CD14-positive monocyte (primary cell): ENCODE measurements around the gene ZFHX2. TPM values are rescaled to one million over a fixed set of nuclear protein-coding genes. Genes with fewer than 3 reads are reported as not detected.

Experiments used
- DNase-seq, 3 donors: peaks; one replicate each; pipeline ENCODE4 v3.0.0-alpha.2; 2011 to 2022
- H2AFZ ChIP-seq: 2 replicates; pipeline ENCODE4 v1.6.0; 2012; ENCODE audit warnings: mild to moderate bottlenecking, low read depth, low read length, inconsistent platforms; ENCODE audit not compliant: insufficient read depth, poor library complexity, severe bottlenecking
- H3K27ac ChIP-seq, 2 donors: 1 replicate in 1 of 2; 2 replicates in 1 of 2; pipeline ENCODE4 v1.5.1; 2012 to 2013; ENCODE audit warnings: low read length in 2 of 2, control low read depth in 1 of 2, inconsistent platforms in 1 of 2, low read depth in 1 of 2, mild to moderate bottlenecking in 1 of 2
- H3K27me3 ChIP-seq, 2 donors: one replicate each; pipeline versions ENCODE4 v1.6.0 to v1.6.1; 2011 to 2013; ENCODE audit warnings: low read length in 2 of 2; ENCODE audit not compliant: control insufficient read depth in 2 of 2, insufficient read depth in 2 of 2
- H3K36me3 ChIP-seq, 2 donors: replicated peaks in 1 of 2; 1 replicate in 1 of 2; 2 replicates in 1 of 2; pipeline versions ENCODE4 v1.5.1 to v1.6.1; 2012 to 2013; ENCODE audit warnings: low read length in 2 of 2, control low read depth in 1 of 2, inconsistent platforms in 1 of 2, mild to moderate bottlenecking in 1 of 2; ENCODE audit not compliant: insufficient read depth in 2 of 2, control insufficient read depth in 1 of 2
- H3K4me1 ChIP-seq, 2 donors: 1 replicate in 1 of 2; 2 replicates in 1 of 2; pipeline versions ENCODE4 v1.5.1 to v1.6.1; 2012 to 2013; ENCODE audit warnings: low read length in 2 of 2, control low read depth in 1 of 2, inconsistent platforms in 1 of 2, mild to moderate bottlenecking in 1 of 2, moderate library complexity in 1 of 2; ENCODE audit not compliant: insufficient read depth in 2 of 2, control insufficient read depth in 1 of 2
- H3K4me2 ChIP-seq: replicated peaks from 2 replicates; pipeline ENCODE3; 2012; ENCODE audit warnings: low read length, moderate library complexity, mild to moderate bottlenecking; ENCODE audit not compliant: poor library complexity, severe bottlenecking; ENCODE audit errors: extremely low read depth
- H3K4me3 ChIP-seq, 3 experiments: fragments of 200-600 bp in 1 of 3; sonication (generic) in 1 of 3; replicated peaks in 1 of 3; 1 replicate in 2 of 3; 2 replicates in 1 of 3; pipeline ENCODE4 v1.5.1; 2011 to 2013; ENCODE audit warnings: low read length in 3 of 3, mild to moderate bottlenecking in 3 of 3, control low read depth in 2 of 3, low read depth in 2 of 3, inconsistent platforms in 1 of 3, moderate library complexity in 1 of 3
- H3K79me2 ChIP-seq: 2 replicates; pipeline ENCODE4 v1.6.0; 2012; ENCODE audit warnings: mild to moderate bottlenecking, control low read depth, inconsistent platforms, low read length, moderate library complexity; ENCODE audit not compliant: insufficient read depth
- H3K9ac ChIP-seq: 2 replicates; pipeline ENCODE4 v1.6.0; 2017; ENCODE audit warnings: low read length, mild to moderate bottlenecking; ENCODE audit not compliant: insufficient read depth, poor library complexity, severe bottlenecking
- H3K9me3 ChIP-seq, 2 donors: replicated peaks in 1 of 2; 1 replicate in 1 of 2; 2 replicates in 1 of 2; pipeline versions ENCODE4 v1.5.1 to v1.6.1; 2012 to 2013; ENCODE audit warnings: low read length in 2 of 2, control low read depth in 1 of 2; ENCODE audit not compliant: control insufficient read depth in 1 of 2, insufficient read depth in 1 of 2
- H4K20me1 ChIP-seq: 2 replicates; pipeline ENCODE4 v1.6.0; 2012; ENCODE audit warnings: mild to moderate bottlenecking, low read length, control low read depth, moderate library complexity; ENCODE audit not compliant: insufficient read depth
- H3K27ac Mint-ChIP-seq, 7 donors: one replicate each; pipeline ENCODE4 v1.8.0; 2020; ENCODE audit warnings: mild to moderate bottlenecking in 7 of 7, mixed read lengths in 7 of 7, moderate library complexity in 6 of 7, inconsistent platforms in 2 of 7
- H3K27me3 Mint-ChIP-seq, 3 donors: one replicate each; pipeline ENCODE4 v1.8.0; 2021 to 2022; ENCODE audit warnings: low read depth in 3 of 3, mild to moderate bottlenecking in 3 of 3, mixed read lengths in 3 of 3, moderate library complexity in 3 of 3, inconsistent platforms in 1 of 3
- H3K36me3 Mint-ChIP-seq, 2 donors: one replicate each; pipeline ENCODE4 v1.8.0; 2020; ENCODE audit warnings: mixed read lengths in 2 of 2, inconsistent platforms in 1 of 2, mild to moderate bottlenecking in 1 of 2
- H3K4me1 Mint-ChIP-seq: one replicate; pipeline ENCODE4 v1.8.0; 2020; ENCODE audit warnings: mild to moderate bottlenecking, mixed read lengths
- H3K4me3 Mint-ChIP-seq, 2 donors: one replicate each; pipeline ENCODE4 v1.8.0; 2020; ENCODE audit warnings: mild to moderate bottlenecking in 2 of 2, mixed read lengths in 2 of 2, moderate library complexity in 1 of 2
- H3K9me3 Mint-ChIP-seq, 7 donors: one replicate each; pipeline ENCODE4 v1.8.0; 2020 to 2022; ENCODE audit warnings: mixed read lengths in 7 of 7, mild to moderate bottlenecking in 6 of 7, moderate library complexity in 6 of 7, inconsistent platforms in 2 of 7
- WGBS: methylation state at CpG from one replicate; pipeline ENCODE4 v1.1.5; 2013; ENCODE audit warnings: missing lambda C conversion rate; ENCODE audit not compliant: insufficient coverage; 5-methylcytosine and 5-hydroxymethylcytosine counted together
- intact Hi-C, 2 donors: fragments of 100-400 bp; cut with micrococcal nuclease; formaldehyde crosslinking; loops; one replicate each; pipeline versions ENCODE4 v1.15.0 to v1.15.1; 2023
- polyA plus RNA-seq, 3 donors: library from polyadenylated mRNA; depleted of rRNA in 1 of 3; unstranded in 2 of 3; stranded (reverse) in 1 of 3; fragments of 300-500 nt in 2 of 3; fragments of >200 nt in 1 of 3; fragmentation: Illumina TruSeq in 2 of 3; gene quantifications; 1 replicate in 2 of 3; 2 replicates in 1 of 3; pipeline ENCODE4 v1.2.3, GENCODE V29; 2012 to 2021
- TF ChIP-seq, protein P1 (sequence below): fragments of 200-600 bp; IDR thresholded peaks from one replicate; pipeline ENCODE4 v1.8.0; 2022; ENCODE audit warnings: antibody characterized with exemption, mild to moderate bottlenecking

Gene ZFHX2
- polyA plus RNA-seq, 3 donors, result 0.01 to 0.07 TPM; not detected in 1

DNA sequence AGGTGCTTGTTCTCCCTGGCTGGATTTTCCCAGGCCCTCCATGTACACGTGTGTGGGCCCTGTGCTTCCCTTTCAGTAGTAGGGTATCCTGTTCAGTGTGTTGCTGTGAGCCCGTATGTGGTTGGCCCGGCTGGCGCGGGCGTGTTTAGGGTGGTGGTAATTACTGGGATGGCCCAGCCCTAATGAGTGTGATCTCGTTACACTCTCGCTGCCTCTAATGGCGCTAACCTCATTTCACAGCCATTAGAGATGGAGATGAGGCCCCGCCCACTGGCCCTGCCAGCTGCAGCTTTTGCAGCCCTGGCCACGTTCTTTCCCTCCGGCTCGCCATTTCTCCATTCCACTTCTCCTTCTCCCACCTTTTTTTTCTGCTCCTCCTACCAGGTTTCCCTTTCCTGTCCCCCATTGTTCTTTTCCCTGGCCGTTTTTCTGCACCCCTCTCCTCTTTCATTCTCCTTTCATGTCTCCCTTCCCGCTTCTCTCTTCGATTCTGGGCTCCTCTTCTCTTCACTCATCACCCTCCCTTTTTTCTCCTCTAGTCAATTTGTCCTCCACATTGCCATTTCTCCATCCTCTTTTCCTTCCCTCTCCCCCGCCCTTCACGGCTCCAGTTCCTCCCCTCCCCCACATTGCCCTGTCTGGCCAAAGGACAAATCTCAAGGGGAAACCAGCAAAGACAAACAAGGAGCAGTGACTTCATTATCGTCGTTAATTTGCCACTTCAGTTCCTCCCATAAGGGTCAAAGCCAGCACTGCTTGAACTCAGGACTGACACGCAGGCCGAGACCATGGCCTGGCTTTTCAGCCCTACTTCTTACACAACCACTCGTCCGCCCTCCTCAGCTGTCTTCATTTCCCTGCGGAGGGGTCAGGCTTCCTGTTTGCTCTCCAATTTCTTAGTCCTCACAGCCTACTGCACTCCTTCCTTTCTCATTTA lies 6.8 kb downstream of the ZFHX2 start:
- H3K27ac ChIP-seq, result no peak overlapping the region
- H3K27ac Mint-ChIP-seq, result peak overlapping the region in 1 of 7 donors; percentile 54
- no peak overlapping the region for H3K4me3 ChIP-seq
- peaks cover 0 to under 1% of the 10 kb centered on the region in 2 donors for H3K27me3 ChIP-seq
- H3K9me3 Mint-ChIP-seq, result no peaks in the 10 kb centered on the region
- intact Hi-C loops, result no loop called here
- H3K9me3 ChIP-seq, result no peaks in the 10 kb centered on the region
- H3K4me1 Mint-ChIP-seq, result peaks cover 15% of the 10 kb centered on the region
- no peak overlapping the region for H3K9ac ChIP-seq
- TF ChIP-seq, protein P1, sequence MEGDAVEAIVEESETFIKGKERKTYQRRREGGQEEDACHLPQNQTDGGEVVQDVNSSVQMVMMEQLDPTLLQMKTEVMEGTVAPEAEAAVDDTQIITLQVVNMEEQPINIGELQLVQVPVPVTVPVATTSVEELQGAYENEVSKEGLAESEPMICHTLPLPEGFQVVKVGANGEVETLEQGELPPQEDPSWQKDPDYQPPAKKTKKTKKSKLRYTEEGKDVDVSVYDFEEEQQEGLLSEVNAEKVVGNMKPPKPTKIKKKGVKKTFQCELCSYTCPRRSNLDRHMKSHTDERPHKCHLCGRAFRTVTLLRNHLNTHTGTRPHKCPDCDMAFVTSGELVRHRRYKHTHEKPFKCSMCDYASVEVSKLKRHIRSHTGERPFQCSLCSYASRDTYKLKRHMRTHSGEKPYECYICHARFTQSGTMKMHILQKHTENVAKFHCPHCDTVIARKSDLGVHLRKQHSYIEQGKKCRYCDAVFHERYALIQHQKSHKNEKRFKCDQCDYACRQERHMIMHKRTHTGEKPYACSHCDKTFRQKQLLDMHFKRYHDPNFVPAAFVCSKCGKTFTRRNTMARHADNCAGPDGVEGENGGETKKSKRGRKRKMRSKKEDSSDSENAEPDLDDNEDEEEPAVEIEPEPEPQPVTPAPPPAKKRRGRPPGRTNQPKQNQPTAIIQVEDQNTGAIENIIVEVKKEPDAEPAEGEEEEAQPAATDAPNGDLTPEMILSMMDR, result no peak
- DNase-seq, result no peak
- peaks cover 5 to 7% (median 5%) of the 10 kb centered on the region in 3 donors for H3K27me3 Mint-ChIP-seq
- H3K36me3 ChIP-seq, result no peaks in the 10 kb centered on the region
- no peak overlapping the region for H2AFZ ChIP-seq
- no peaks in the 10 kb centered on the region for H3K79me2 ChIP-seq
- peak overlapping the region; percentile 27 for H3K4me2 ChIP-seq
- H3K4me3 Mint-ChIP-seq, result peak overlapping the region in 1 of 2 donors; percentile 37
- no peaks in the 10 kb centered on the region for H4K20me1 ChIP-seq
- H3K4me1 ChIP-seq, result peaks cover 10 to 14% of the 10 kb centered on the region in 2 donors
- WGBS, result 45% methylated on average over 20 of the region's 25 CpGs
- no peaks in the 10 kb centered on the region for H3K36me3 Mint-ChIP-seq

DNA sequence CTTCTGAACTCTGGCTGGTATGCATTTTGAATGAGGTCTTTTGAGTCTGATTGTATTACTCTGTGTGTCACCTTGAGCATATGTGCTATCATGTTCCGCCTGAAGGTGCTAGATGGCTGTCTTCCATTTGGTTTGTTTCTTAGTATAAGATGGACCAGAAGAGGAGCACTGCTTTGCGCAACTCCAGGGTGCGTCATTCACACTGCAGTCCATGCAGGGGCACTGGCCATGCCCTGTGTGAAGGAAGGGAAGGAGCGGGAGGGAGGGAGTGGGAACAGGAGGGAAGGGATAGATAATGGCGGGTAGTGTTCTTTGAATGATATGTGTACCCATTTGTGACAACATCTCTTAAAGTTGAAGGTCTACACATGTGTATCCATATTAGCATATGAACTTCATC lies 8.2 kb downstream of the ZFHX2 start:
- Histone ChIP-seq H3K79me2 (no peaks in the 10 kb centered on the region), H3K9ac (no peak overlapping the region), H3K27ac (no peak overlapping the region), H2AFZ (no peak overlapping the region), H3K36me3 (no peaks in the 10 kb centered on the region), H3K4me1 (peaks cover 10 to 14% of the 10 kb centered on the region in 2 donors), H3K27me3 (no peaks in the 10 kb centered on the region), H3K4me3 (no peak overlapping the region), H3K9me3 (no peaks in the 10 kb centered on the region), H3K4me2 (no peak overlapping the region), H4K20me1 (no peaks in the 10 kb centered on the region)
- WGBS, result 90% methylated on average over 3 of the region's 5 CpGs
- H3K27ac Mint-ChIP-seq, result no peak overlapping the region
- peaks cover 15% of the 10 kb centered on the region for H3K4me1 Mint-ChIP-seq
- no peak for DNase-seq
- H3K36me3 Mint-ChIP-seq, result no peaks in the 10 kb centered on the region
- no peaks in the 10 kb centered on the region for H3K9me3 Mint-ChIP-seq
- intact Hi-C loops, result no loop called here
- peaks cover 5 to 7% (median 5%) of the 10 kb centered on the region in 3 donors for H3K27me3 Mint-ChIP-seq
- TF ChIP-seq, protein P1, result no peak
- peak overlapping the region in 1 of 2 donors; percentile 37 for H3K4me3 Mint-ChIP-seq
